ENCODE measurements around the gene BICRAL. TPM values are rescaled to one million over a fixed set of nuclear protein-coding genes. Genes with fewer than 3 reads are reported as not detected.
"Not testable (repeated sequence)": the region's sequence is repeated elsewhere in the genome, so short reads cannot be mapped to it uniquely, and the experiment has no call there.

BICRAL gene
- total RNA-seq, 1 donor from 2014 or later = 23.2 TPM

DNA sequence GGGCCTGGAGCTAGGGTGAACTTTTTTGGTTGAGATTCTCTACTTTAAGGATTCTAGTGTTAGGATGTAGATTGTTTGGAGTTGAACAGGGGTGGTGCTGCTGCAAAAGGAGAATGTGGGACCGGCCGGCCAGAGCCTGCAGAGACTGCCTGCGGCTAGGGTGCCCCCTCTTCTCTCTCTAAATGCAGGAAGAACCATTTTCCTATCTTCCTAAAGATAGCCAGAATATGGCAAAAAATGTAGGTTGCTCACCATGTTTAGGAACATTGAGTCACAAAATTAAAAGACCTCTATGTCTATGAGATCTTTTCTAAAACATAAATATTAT lies 39.5 kb downstream of the BICRAL start:
- FAIRE-seq (no peak), DNase-seq (ENCODE audit: low spot score in 2 of 2) (no peak)

DNA sequence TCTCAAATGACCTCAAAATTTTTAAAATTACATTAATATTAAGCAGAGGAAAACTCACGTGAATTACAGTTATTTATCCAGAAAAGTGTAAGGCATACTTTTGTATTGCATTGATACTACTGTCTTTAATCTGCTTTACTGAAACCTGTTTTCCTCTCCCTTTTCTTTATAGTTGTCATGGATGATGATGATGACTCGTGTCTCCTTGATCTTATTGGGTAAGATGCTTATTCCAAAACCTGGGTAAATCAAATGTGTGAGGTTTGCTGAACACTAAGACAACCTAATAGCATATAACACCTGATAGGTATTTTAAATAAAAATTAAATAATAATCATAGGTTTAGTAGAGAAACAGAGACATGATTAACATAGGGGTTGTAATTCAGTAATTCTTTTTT lies 40.0 kb downstream of the BICRAL start:
- FAIRE-seq (no peak), DNase-seq (ENCODE audit: low spot score in 2 of 2) (no peak)

DNA sequence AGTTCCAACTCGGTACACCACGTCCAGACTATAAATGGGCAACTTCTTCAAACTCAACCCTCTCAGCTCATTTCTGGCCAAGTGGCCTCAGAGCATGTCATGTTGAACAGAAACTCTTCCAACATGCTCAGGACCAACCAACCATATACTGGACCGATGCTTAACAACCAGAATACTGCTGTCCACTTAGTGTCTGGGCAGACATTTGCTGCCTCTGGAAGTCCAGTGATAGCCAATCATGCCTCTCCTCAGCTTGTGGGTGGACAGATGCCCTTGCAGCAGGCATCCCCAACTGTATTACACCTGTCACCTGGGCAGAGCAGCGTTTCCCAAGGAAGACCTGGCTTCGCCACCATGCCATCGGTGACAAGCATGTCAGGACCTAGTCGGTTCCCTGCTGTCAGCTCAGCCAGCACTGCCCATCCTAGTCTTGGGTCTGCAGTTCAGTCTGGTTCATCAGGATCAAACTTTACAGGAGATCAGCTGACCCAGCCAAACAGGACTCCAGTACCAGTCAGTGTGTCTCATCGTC lies 47.8 kb downstream of the BICRAL start:
- FAIRE-seq = no peak
- no peak for DNase-seq (ENCODE audit: low spot score in 2 of 2)

DNA sequence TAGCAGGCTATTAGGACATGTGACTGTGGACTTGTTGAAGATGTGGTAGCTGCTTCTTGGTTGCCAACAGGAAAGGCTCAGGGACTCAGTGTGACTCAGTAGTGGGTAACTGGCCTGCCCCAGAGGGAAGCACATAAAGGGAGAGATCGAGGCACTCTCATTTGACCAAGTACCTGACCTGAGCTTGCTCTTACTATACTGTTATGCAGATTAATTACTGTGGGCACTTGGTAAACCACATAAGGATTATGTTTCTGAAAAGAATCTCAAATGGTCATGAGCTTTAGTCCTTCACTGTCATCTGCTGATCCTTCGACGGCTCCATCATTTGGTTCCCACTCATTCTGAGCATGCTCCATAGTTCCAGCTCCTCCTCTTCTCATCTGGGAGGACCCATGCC lies 49.4 kb downstream of the BICRAL start:
- FAIRE-seq (no peak), DNase-seq (ENCODE audit: low spot score in 2 of 2) (no peak)

DNA sequence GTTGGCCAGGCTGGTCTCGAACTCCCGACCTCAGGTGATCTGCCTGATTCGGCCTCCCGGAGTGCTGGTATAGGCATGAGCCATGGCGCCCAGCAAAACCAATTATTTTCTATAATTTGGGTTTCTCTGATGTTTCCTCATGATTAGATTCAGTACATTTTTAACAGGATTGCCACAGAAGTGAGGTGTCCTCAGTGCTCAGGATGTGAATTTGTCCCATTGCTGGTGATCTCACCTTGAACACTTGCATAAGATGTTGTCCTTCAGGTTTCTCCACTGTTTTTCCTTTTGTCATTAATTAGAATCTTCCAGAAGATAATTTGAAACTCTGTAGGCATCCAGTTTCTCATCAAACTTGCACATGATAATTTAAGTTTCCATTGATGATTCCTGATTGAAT lies 52.2 kb downstream of the BICRAL start:
- no peak for FAIRE-seq

DNA sequence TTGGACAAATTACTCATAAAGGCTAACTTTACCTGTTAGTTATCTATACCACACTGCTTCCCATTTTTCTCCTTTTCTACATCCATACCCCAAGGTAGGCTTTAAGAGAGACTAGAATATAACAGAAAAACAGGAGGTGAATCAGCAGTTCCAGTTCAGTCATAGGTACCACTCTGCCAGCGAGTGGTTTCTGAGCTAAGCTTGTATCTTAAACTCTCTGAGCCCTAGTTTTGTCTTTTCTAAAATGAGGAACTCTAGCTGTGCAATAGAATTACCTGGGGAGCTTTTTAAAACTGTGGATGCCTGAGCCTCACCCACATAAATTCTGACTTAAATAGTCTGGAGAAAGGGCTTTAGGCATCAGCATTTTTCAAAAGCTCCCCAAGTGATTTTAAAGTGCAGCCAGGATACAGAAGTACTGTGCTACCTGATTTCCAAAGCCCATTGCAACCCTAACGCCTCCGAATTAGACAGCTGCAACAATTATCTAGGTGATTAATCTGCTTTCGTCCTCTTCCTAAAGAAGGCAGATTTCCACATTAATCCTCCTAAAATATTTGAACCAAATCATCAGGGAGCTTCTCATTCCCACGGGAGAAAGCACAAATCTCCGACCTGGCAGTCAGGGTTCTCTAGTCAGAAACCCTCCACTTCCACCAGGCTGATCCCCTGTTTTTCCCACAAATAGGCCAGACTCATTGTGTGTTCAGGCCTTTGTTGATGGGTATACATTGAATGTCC lies 60.2 kb downstream of the BICRAL start:
- no peak for DNase-seq (ENCODE audit: low spot score in 2 of 2)
- no peak for FAIRE-seq

More for the DNA sequence above, 52.2 kb downstream of the BICRAL start:
- DNase-seq (ENCODE audit: low spot score in 2 of 2) = no peak

DNA sequence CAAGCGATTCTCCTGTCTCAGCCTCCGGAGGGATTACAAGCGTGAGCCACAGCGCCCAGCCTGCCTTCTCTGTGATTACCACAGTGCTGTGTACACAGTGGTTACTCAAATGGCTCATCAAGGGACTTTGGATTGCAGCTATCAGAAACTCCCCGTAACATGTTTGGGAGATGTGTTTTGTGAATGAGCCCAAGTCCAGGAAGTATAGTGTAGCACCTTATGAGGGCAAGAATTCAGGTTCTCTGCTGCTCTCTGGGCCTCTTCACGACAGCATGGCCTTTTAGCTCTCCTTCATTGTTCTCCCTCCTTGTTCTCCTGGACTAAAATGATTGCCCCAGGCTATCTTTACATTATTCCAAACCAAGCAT lies 63.5 kb downstream of the BICRAL start:
- no peak for FAIRE-seq
- DNase-seq (ENCODE audit: low spot score in 2 of 2) = no peak

DNA sequence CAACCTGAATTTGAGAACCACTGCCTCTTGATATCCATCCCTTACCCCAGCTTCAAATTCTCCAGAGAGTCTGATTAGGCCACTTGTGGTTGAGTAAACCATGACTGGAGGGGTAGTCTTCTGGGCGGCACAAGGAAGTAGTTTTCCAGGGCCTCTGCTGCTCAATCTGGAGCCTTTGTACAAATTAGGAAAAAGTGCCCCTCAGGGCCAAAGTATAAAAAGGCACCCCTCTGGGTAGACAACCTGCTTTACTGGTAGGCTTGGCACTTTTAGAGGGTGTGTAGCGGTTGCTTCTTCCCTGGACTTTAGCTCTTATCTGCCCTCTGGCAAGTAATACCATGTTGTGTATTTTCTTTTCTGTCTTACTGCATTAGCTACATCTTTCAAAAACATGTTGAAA lies 64.7 kb downstream of the BICRAL start:
- DNase-seq (ENCODE audit: low spot score in 2 of 2) (no peak), FAIRE-seq (no peak)

DNA sequence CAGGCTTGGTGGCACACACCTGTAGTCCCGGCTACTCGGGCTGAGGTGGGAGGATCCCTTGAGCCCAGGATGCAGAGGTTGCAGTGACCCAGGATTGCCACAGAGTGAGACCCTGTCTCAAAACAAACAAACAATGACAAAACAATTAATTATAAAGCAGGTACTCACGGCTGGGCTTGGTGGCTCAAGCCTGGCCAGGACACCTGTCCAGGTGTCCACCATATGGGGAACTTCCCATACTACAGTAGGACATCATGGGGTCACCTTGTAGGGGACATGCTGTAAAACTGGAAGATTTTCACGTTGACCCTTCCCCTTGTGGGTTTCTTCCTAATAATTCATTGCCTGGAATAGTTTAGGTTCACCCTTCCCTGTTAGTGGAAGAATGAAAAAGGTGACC lies 66.8 kb downstream of the BICRAL start:
- DNase-seq (ENCODE audit: low spot score in 2 of 2) (no peak), FAIRE-seq (no peak)

DNA sequence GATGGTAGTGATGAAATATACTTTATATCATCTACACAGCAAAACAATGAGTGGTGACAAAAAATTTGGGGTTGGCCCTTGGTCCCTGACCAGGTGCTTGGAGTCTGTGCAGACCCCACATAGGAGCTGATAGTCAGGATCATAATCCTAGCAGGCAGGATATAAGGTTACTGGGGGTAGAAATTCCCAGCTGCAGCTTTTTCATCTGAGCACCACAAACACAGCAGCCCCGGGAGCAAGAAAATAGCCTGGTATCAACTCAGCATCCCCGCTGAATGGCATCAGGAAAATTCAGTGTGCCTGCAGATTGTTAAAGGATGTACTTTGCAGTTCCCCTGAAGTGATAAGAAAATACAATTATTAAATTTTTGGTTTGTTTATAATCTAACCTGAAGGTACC lies 69.7 kb downstream of the BICRAL start:
- FAIRE-seq (no peak), DNase-seq (ENCODE audit: low spot score in 2 of 2) (no peak)

DNA sequence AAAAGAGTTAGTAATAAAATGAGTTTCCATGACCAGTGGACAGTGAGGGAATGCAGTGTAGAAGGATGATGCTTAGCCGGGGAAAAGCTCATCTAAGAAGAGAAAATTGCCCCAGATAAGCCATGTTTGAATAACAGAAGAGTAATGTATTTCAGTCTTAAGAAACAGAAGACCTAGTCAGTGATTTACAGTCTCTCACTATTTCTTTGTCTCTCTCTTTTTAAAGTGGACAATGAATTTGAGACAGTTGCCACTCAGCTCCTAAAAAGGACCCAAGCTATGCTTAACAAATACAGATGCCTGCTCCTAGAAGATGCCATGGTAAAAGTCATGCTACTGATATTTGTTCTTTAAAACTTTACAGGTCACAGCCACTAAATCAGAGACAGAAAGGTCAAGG lies 78.2 kb downstream of the BICRAL start:
- no peak for DNase-seq (ENCODE audit: low spot score in 2 of 2)
- FAIRE-seq = no peak

DNA sequence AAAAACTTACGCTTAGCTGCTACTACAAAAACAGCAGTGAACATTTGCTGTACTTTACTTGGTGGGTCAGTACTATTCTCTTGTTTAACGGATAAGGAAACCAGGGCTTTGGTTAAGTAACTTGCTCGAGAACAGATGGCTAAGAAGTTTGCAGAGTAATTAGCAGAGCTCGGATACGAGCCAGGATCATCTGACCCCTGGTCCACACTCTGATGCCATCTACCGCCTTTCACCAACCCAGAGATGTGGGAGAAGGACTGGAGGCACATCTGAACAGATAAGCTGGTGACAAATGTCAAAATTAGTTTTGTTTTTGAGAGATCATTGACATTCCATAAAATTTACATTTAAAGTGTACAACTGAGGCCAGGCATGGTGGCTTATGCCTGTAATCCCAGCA lies 78.6 kb downstream of the BICRAL start:
- no peak for FAIRE-seq
- DNase-seq (ENCODE audit: low spot score in 2 of 2) = no peak

DNA sequence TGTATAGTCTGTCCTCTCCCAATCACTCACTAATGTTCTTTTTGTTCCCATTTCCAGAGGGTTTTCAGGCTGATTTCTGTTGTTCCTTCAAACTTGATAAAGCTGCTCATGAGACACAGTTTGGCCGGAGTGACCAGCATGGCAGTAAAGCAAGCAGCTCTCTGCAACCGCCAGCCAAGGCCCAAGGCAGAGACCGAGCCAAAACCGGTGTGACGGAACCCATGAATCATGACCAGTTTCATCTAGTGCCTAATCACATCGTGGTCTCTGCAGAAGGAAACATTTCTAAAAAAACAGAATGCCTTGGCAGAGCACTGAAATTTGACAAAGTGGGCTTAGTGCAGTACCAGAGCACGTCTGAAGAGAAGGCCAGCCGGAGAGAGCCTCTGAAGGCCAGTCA lies 82.8 kb downstream of the BICRAL start:
- FAIRE-seq (no peak), DNase-seq (ENCODE audit: low spot score in 2 of 2) (no peak)

DNA sequence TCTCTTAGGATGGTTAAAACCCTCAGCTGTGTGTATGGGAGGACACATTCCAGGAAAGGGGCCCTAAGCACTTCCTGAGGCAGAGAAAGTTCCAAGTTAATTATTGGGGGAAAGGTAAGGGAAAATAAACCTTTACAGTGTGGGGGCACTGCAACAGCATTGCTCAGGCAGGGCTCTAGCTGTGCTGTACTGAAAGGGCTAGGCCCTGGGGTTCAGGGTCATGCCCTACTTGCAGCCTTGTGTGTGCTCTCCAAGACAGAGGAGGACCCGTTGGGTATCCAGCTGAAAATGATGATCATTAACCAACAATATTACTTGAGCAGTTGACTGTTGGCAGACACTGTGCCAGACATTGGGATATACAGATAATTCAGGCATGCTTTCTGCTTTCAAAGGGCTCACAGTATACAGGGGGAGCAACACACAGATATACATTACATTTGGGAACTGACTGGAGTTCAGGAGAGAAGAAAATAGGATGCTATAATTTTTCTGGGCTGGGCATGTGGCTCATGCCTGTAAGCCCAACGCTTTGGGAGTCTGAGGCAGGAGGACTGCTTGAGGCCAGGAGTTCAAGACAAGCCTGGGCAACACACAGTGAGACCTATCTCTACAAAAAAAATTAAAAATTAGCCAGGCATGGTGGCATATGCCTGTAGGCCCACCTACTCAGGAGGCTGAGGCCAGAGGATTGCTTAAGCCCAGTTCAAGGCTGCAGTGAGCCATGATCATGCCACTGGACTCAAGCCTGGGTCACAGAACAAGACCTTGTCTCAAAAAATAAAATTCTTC lies 88.5 kb downstream of the BICRAL start:
- DNase-seq (ENCODE audit: low spot score in 2 of 2) = no peak
- no peak for FAIRE-seq

DNA sequence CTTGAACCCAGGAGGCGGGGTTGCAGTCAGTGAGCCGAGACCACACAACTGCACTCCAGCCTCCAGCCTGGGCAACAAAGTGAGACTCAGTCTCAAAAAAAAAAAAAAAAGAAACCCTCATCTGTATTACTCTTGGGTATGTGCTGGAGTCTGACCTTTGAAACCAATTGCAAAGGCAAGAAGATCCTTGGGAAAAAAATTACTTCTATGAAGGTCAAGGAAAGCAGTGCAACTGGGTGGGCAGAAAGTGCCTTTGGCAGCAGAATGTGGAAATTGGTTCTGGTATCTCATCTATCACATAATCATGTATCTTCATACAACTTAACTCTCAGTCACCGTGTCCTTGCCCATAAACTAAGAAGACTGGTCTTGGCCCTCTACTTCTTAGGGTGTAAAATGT lies 89.9 kb downstream of the BICRAL start:
- no peak for FAIRE-seq
- DNase-seq (ENCODE audit: low spot score in 2 of 2) = no peak

DNA sequence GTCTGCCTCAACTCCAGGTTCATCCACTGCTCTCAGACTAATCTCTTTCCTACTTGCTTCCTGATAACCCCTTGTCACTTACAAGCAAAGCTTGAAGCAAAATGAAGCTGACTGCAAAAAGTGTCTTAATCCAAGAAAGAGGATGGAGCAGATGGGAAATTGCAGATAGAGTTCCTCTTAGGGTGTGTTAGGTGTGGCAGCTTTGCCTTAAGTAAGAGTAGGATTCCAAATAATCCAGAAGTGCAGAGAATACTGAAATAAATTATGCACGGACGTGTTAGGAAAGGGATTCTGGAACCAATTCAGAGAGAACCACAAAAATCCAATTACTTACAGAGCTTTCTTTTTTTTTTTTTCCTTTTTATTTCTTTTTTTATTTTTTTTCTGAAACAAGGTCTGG lies 91.5 kb downstream of the BICRAL start:
- no peak for FAIRE-seq

DNA sequence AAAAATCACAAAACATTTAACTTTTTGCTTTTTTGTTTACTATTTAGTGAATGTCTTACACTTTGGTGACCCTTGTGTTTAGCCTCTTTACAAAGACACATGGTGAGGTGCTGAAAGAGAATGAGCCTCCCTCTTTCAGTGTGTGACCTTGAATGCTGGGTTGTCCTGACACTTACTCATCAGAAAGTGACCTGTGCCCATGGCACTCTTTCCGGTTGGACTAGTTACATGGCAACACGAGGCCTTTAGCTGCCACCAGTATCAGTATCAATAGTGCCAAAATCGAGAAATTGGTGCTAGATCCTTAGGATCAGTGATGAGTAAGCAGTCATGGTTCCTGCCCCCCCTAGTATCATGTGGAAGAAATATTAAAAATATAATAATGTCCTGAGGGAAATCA lies 95.8 kb downstream of the BICRAL start:
- DNase-seq (ENCODE audit: low spot score in 2 of 2) (no peak), FAIRE-seq (no peak)

More for the DNA sequence above, 91.5 kb downstream of the BICRAL start:
- DNase-seq (ENCODE audit: low spot score in 2 of 2) = no peak

DNA sequence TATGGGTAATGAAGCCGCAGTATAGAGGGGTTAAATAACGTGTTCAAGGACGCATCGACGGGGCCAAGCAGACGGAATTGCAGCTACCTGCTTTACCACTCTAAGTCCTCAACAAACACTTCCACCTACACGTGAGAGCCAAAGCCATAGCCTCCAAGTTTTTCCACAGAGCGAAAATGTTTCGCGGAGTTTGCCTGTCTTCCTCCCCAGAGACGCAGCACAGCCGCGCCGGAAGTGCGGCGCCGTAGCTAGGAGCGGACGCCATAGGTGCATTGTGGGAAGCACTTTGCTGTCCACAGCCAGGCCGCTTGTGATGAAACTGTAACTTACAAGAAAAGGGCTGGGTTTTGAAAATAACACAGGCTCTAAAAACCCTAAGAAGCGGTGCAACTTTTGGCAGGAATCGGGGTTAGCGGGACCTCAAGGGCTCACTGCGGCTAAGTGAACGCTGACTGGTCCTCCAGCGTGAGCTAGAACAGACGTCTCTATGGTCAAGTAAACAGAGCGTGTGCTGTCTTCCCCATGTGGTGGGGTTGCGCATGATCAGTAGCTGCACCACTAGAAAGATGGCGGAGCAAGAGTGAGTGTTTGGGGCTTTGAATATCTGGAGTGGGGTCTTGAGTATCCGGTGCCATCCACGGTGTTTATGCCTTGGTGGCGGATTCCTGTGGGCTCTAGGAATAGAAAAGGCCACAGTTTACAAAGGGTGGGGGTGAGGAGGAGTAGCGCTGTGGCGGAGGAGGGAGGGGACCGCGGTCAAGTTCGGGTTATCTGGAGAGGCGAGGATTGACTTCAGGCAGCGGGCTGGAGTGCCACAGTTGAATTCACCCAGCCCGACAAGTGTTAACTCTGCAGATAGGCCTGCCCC lies 97.8 kb downstream of the BICRAL start, which contains the start of gene RPL7L1:
Gene RPL7L1, plus strand, starts transcription at position 245 of the 868 bp plus-strand sequence. Its CDS starts 295 bp downstream, at position 540.
- FAIRE-seq = no peak

DNA sequence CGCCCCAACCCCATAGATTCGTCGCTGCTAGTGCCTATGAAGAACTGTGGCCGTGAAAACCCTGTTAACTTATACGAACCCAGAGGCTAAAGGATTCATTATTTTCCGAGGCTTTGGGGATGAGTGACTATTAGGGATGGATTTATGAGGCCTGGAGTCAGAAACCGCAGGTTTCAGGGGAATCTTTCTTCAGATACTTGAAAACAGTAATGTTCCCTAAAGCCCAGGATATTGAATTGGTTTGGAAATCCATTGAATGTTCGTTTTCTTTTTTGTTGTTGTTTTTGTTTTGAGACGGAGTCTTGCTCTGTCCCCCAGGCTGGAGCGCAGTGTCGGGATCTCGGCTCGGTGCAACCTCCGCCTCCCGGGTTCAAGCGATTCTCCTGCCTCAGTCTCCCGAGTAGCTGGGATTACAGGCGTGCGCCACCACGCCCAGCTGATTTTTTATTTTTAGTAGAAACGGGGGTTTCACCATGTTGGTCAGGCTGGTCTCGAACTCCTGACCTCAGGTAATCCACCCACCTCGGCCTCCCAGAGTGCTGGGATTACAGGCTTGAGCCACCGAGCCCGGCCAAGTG lies 98.5 kb downstream of the BICRAL start:
- not testable (repeated sequence) for DNase-seq (ENCODE audit: low spot score in 2 of 2); FAIRE-seq

More for the DNA sequence above, 97.8 kb downstream of the BICRAL start, which contains the start of gene RPL7L1:
- peak; percentile 49 to 59 for DNase-seq (ENCODE audit: low spot score in 2 of 2)

DNA sequence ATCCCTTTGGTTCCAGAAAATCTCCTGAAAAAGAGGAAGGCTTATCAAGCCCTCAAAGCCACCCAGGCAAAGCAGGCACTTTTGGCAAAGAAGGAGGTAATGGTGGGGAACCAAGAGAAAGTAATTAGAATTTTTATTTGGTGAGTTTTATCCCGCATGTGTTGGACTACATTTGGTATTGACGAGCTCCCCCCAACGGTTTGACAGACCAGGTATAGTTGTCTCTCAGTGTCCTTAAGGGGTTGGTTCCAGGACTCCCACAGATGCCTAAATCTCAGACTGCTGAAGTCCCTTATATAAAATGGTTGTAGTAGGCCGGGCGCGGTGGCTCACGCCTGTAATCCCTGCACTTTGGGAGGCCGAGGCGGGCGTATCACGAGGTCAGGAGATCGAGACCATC lies 99.0 kb downstream of the BICRAL start:
- DNase-seq (ENCODE audit: low spot score in 2 of 2); FAIRE-seq: not testable (repeated sequence)

Data from frontal cortex (tissue), 4 donors.